Activated T-cell treated with anti-CD3 and anti-CD28 coated beads, Interleukin-2, amount 50 U/mL, for 72 hours (primary cell): ENCODE data around the gene SHANK1. TPM values are rescaled to one million over a fixed set of nuclear protein-coding genes. Genes with fewer than 3 reads are reported as not detected.
"Not testable (repeated sequence)": the region's sequence is repeated elsewhere in the genome, so short reads cannot be mapped to it uniquely, and the experiment has no call there.

Experiments used
- ATAC-seq, 2 donors: fragments of 150-1000 bp; cut with Tn5 transposase; replicated peaks in 1 of 2; 2 replicates each; pipeline ENCODE4 v1.10.0; 2021; ENCODE audit warnings: moderate library complexity in 2 of 2, mild to moderate bottlenecking in 1 of 2
- DNase-seq, 2 donors: peaks; one replicate each; pipeline ENCODE4 v3.0.0; 2021 to 2022; ENCODE audit warnings: mixed read lengths in 1 of 2
- H3K27ac Mint-ChIP-seq: one replicate; pipeline ENCODE4 v1.8.0; 2022; ENCODE audit warnings: mild to moderate bottlenecking, moderate library complexity, mixed read lengths
- H3K27me3 Mint-ChIP-seq: one replicate; pipeline ENCODE4 v1.8.0; 2022; ENCODE audit warnings: low read depth, mixed read lengths
- H3K36me3 Mint-ChIP-seq, 2 donors: one replicate each; pipeline ENCODE4 v1.8.0; 2022; ENCODE audit warnings: mixed read lengths in 2 of 2, mild to moderate bottlenecking in 1 of 2; ENCODE audit not compliant: insufficient read depth in 2 of 2
- H3K4me1 Mint-ChIP-seq: one replicate; pipeline ENCODE4 v1.8.0; 2022; ENCODE audit warnings: low read depth, mixed read lengths
- H3K4me3 Mint-ChIP-seq, 2 donors: one replicate each; pipeline ENCODE4 v1.8.0; 2022; ENCODE audit warnings: mild to moderate bottlenecking in 2 of 2, mixed read lengths in 2 of 2, moderate library complexity in 2 of 2
- H3K9me3 Mint-ChIP-seq, 2 donors: one replicate each; pipeline ENCODE4 v1.8.0; 2022; ENCODE audit warnings: mixed read lengths in 2 of 2
- total RNA-seq, 2 donors: library from RNA; stranded (reverse); gene quantifications; one replicate each; pipeline ENCODE4 v1.2.3, GENCODE V29; 2022

Gene SHANK1
- total RNA-seq, 2 donors from 2014 or later = 0.07 TPM; not detected in 1

DNA sequence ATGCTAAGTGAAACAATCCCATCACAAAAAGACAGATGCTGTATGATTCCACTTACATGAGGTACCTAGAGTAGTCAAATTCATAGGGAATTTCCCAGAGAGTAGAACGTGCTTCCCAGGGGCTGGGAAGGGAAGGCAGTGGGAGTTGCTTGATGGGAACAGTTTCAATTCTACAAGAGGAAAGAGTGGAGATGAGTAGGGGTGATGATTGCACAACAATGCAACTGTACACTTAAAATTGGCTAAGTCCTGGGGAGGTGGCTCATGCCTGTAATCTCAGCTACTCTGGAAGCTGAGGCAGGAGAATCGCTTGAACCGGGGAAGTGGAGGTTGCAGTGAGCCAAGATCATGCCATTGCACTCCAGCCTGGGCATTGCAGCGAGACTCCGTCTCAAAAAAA lies 101.2 kb downstream of the SHANK1 start:
- H3K27me3 Mint-ChIP-seq, H3K36me3 Mint-ChIP-seq, H3K27ac Mint-ChIP-seq: not testable (repeated sequence)

DNA sequence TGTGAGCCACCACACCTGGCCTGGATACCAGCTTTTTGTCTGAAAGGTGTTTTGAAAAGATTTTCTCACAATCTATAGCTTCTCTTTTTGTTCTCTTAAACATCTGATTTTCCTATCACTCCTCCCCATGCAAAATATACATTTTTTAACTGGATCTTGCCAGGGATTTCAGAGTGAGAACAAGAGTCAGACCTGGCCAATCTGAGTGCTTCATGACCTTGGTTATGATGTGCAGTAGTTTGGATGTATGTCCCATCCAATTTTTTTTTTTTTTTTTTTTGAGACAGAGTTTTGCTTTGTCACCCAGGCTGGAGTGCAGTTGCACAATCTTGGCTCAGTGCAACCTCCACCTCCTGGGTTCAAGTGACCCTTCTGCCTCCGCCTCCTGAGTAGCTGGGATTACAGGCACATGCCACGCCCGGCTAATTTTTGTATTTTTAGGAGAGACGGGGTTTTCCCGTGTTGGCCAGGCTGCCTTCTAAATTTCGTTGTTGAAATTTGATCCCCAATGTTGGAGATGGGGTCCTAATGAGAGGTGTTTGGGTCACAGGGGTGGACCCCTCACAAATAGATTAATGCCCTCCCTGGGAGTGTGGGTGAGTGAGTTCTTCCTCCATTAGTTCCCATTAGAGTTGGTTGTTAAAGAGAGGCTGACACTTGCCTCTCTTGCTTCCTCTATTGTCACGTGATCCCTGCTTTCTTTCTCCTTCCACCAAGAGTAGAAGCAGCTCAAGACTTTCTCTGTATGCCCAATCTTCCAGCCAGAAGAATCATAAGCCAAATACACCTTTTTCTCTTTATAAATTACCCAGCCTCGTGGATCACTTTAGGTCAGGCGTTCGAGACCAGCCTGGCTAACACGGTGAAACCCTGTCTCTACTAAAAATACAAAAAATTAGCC lies 106.8 kb downstream of the SHANK1 start:
- DNase-seq, ATAC-seq, H3K9me3 Mint-ChIP-seq, H3K4me3 Mint-ChIP-seq, H3K4me1 Mint-ChIP-seq, H3K27ac Mint-ChIP-seq, H3K36me3 Mint-ChIP-seq: not testable (repeated sequence)
- H3K27me3 Mint-ChIP-seq = peaks cover 16% of the 10 kb centered on the region

More for the DNA sequence above, 101.2 kb downstream of the SHANK1 start:
- not testable (repeated sequence) for H3K4me3 Mint-ChIP-seq, DNase-seq, H3K4me1 Mint-ChIP-seq, H3K9me3 Mint-ChIP-seq, ATAC-seq

Other genes starting within 250 kb of the SHANK1 start
- 10 to 100 TPM; 26.6 to 33.9 TPM for gene EMC10, start 243.3 kb downstream of the SHANK1 start, total RNA-seq
- gene GARIN5A, start 243.0 kb downstream of the SHANK1 start, total RNA-seq = under 1 TPM in 1 of 2 donors, not detected in 1; 0.76 TPM
- 10 to 100 TPM; 27.6 to 34.0 TPM for gene JOSD2, start 208.6 kb downstream of the SHANK1 start, total RNA-seq
- gene ASPDH, start 205.9 kb downstream of the SHANK1 start, total RNA-seq = not detected
- gene LRRC4B, start 151.4 kb downstream of the SHANK1 start, total RNA-seq = under 1 TPM in 1 of 2 donors, not detected in 1; 0.58 TPM
- under 1 TPM; 0.41 to 0.72 TPM for gene SYT3, start 79.9 kb downstream of the SHANK1 start, total RNA-seq
- 1 to 10 TPM; 5.1 to 5.7 TPM for gene C19orf81, start 70.4 kb downstream of the SHANK1 start, total RNA-seq
- 1 to 10 TPM; 2.0 to 3.4 TPM for gene CLEC11A, start 3.6 kb upstream of the SHANK1 start, total RNA-seq
- gene GPR32, start 50.7 kb upstream of the SHANK1 start, total RNA-seq = not detected
- gene ACP4, start 70.6 kb upstream of the SHANK1 start, total RNA-seq = not detected
- gene KLK1, start 104.0 kb upstream of the SHANK1 start, total RNA-seq = 1 to 10 TPM; 1.7 to 2.3 TPM
- gene KLK15, start 113.8 kb upstream of the SHANK1 start, total RNA-seq = not detected
- not detected for gene KLK3, start 135.1 kb upstream of the SHANK1 start, total RNA-seq
- under 1 TPM in 1 of 2 donors, not detected in 1; 0.63 TPM for gene KLK2, start 153.6 kb upstream of the SHANK1 start, total RNA-seq
- not detected for gene KLK4, start 191.6 kb upstream of the SHANK1 start, total RNA-seq
- gene KLK5, start 233.2 kb upstream of the SHANK1 start, total RNA-seq = not detected
- gene KLK6, start 249.8 kb upstream of the SHANK1 start, total RNA-seq = not detected